ENCODE data around the gene FRMD4A.

The FRMD4A gene

GRCh38 chr10:14330388-14331061 lies at the start of gene FRMD4A:
Gene FRMD4A, minus strand, starts transcription at chr10:14330924.
- no peak for DNase-seq (ENCODE audit: low read depth in 2 of 2)

- DNase-seq (ENCODE audit: low read depth in 2 of 2), result no peak
These were observed 49.0 kb upstream of the FRMD4A start for GRCh38 chr10:14379556-14380280.

GRCh38 chr10:14378387-14378960 lies 47.8 kb upstream of the FRMD4A start:
- DNase-seq (ENCODE audit: low read depth in 2 of 2), result no peak

GRCh38 chr10:14377591-14378175 lies 47.0 kb upstream of the FRMD4A start:
- no peak for DNase-seq (ENCODE audit: low read depth in 2 of 2)

- DNase-seq (ENCODE audit: low read depth in 2 of 2), result no peak
These were observed 44.2 kb upstream of the FRMD4A start for GRCh38 chr10:14374745-14375445.

GRCh38 chr10:14372606-14373005 lies 41.9 kb upstream of the FRMD4A start:
- DNase-seq (ENCODE audit: low read depth in 2 of 2), result no peak

GRCh38 chr10:14371581-14371980 lies 40.9 kb upstream of the FRMD4A start:
- DNase-seq (ENCODE audit: low read depth in 2 of 2), result no peak

GRCh38 chr10:14370894-14371293 lies 40.2 kb upstream of the FRMD4A start:
- DNase-seq (ENCODE audit: low read depth in 2 of 2), result no peak

- DNase-seq (ENCODE audit: low read depth in 2 of 2), result no peak
These were observed 39.2 kb upstream of the FRMD4A start for GRCh38 chr10:14369906-14370305.

GRCh38 chr10:14366760-14367159 lies 36.0 kb upstream of the FRMD4A start:
- no peak for DNase-seq (ENCODE audit: low read depth in 2 of 2)

- DNase-seq (ENCODE audit: low read depth in 2 of 2), result no peak
These were observed 34.5 kb upstream of the FRMD4A start for GRCh38 chr10:14365266-14365665.

- DNase-seq (ENCODE audit: low read depth in 2 of 2), result no peak
These were observed 31.4 kb upstream of the FRMD4A start for GRCh38 chr10:14362104-14362503.

GRCh38 chr10:14360961-14361360 lies 30.2 kb upstream of the FRMD4A start:
- no peak for DNase-seq (ENCODE audit: low read depth in 2 of 2)

- DNase-seq (ENCODE audit: low read depth in 2 of 2), result no peak
These were observed 29.8 kb upstream of the FRMD4A start for GRCh38 chr10:14360515-14360914.

- no peak for DNase-seq (ENCODE audit: low read depth in 2 of 2)
These were observed 28.3 kb upstream of the FRMD4A start for GRCh38 chr10:14358886-14359573.

GRCh38 chr10:14356921-14357320 lies 26.2 kb upstream of the FRMD4A start:
- no peak for DNase-seq (ENCODE audit: low read depth in 2 of 2)

- DNase-seq (ENCODE audit: low read depth in 2 of 2), result no peak
These were observed 25.0 kb upstream of the FRMD4A start for GRCh38 chr10:14355750-14356149.

- no peak for DNase-seq (ENCODE audit: low read depth in 2 of 2)
These were observed 22.7 kb upstream of the FRMD4A start for GRCh38 chr10:14353291-14353913.

- DNase-seq (ENCODE audit: low read depth in 2 of 2), result no peak
These were observed 19.3 kb upstream of the FRMD4A start for GRCh38 chr10:14350006-14350405.

GRCh38 chr10:14349081-14349480 lies 18.4 kb upstream of the FRMD4A start:
- no peak for DNase-seq (ENCODE audit: low read depth in 2 of 2)

GRCh38 chr10:14345262-14345661 lies 14.5 kb upstream of the FRMD4A start:
- DNase-seq (ENCODE audit: low read depth in 2 of 2), result no peak
